Astrocyte (in vitro differentiated cells and primary cell): Measurements from ENCODE around the gene PABPC1L. TPM values are rescaled to one million over a fixed set of nuclear protein-coding genes. Genes with fewer than 3 reads are reported as not detected.

Experiments used
- DNase-seq: peaks from one replicate; pipeline ENCODE4 v3.0.0-alpha.2; 2010; ENCODE audit warnings: low read depth
- FAIRE-seq: peaks from 2 replicates; lab custom pipeline; 2011; peaks lifted over from hg19 to GRCh38; lab: Jason Lieb, UNC
- H2AFZ ChIP-seq: 2 replicates; pipeline ENCODE4 v1.6.0; 2012; ENCODE audit warnings: low read depth, low read length, inconsistent platforms
- H3K27ac ChIP-seq: 2 replicates; pipeline ENCODE4 v1.5.1; 2011; ENCODE audit warnings: low read depth, low read length, inconsistent platforms
- H3K27me3 ChIP-seq: 2 replicates; pipeline ENCODE4 v1.6.0; 2011; ENCODE audit warnings: low read length, inconsistent platforms; ENCODE audit not compliant: insufficient read depth
- H3K36me3 ChIP-seq: 2 replicates; pipeline ENCODE4 v1.5.1; 2011; ENCODE audit warnings: low read length, inconsistent platforms; ENCODE audit not compliant: insufficient read depth
- H3K4me1 ChIP-seq: 2 replicates; pipeline ENCODE4 v1.5.1; 2011; ENCODE audit warnings: low read length, inconsistent platforms; ENCODE audit not compliant: insufficient read depth
- H3K4me2 ChIP-seq: 2 replicates; pipeline ENCODE4 v1.6.0; 2012; ENCODE audit warnings: low read length, inconsistent platforms
- H3K4me3 ChIP-seq: 2 replicates; pipeline ENCODE4 v1.5.1; 2011; ENCODE audit warnings: low read depth, mild to moderate bottlenecking, low read length, inconsistent platforms; ENCODE audit not compliant: insufficient read depth
- H3K79me2 ChIP-seq: 2 replicates; pipeline ENCODE4 v1.6.0; 2012; ENCODE audit warnings: mild to moderate bottlenecking, low read length, inconsistent platforms; ENCODE audit not compliant: insufficient read depth
- H3K9ac ChIP-seq: 2 replicates; pipeline ENCODE4 v1.6.0; 2012; ENCODE audit warnings: mild to moderate bottlenecking, low read length, inconsistent platforms
- H3K9me3 ChIP-seq: 2 replicates; pipeline ENCODE4 v1.5.1; 2012; ENCODE audit warnings: low read depth, mild to moderate bottlenecking, low read length, inconsistent platforms; ENCODE audit not compliant: insufficient read depth
- H4K20me1 ChIP-seq: 2 replicates; pipeline ENCODE4 v1.6.0; 2012; ENCODE audit warnings: low read length, inconsistent platforms; ENCODE audit not compliant: insufficient read depth
- H3K27ac Mint-ChIP-seq: one replicate; pipeline ENCODE4 v1.8.0; 2021; ENCODE audit warnings: mild to moderate bottlenecking, mixed read lengths; ENCODE audit not compliant: unreplicated experiment
- H3K27me3 Mint-ChIP-seq: one replicate; pipeline ENCODE4 v1.8.0; 2021; ENCODE audit warnings: low read depth, mixed read lengths; ENCODE audit not compliant: unreplicated experiment
- H3K36me3 Mint-ChIP-seq: one replicate; pipeline ENCODE4 v1.8.0; 2021; ENCODE audit warnings: low read depth, mixed read lengths; ENCODE audit not compliant: unreplicated experiment
- H3K4me1 Mint-ChIP-seq: one replicate; pipeline ENCODE4 v1.8.0; 2021; ENCODE audit warnings: low read depth, mixed read lengths; ENCODE audit not compliant: unreplicated experiment
- H3K4me3 Mint-ChIP-seq: one replicate; pipeline ENCODE4 v1.8.0; 2021; ENCODE audit warnings: mild to moderate bottlenecking, moderate library complexity, mixed read lengths; ENCODE audit not compliant: unreplicated experiment
- H3K9me3 Mint-ChIP-seq: one replicate; pipeline ENCODE4 v1.8.0; 2021; ENCODE audit warnings: mild to moderate bottlenecking, mixed read lengths; ENCODE audit not compliant: unreplicated experiment
- EZH2 ChIP-seq: IDR thresholded peaks from 2 replicates; pipeline ENCODE4 v1.6.1; 2012; ENCODE audit warnings: mild to moderate bottlenecking, low read length, inconsistent platforms; ENCODE audit not compliant: insufficient read depth
- total RNA-seq: library from RNA; stranded (reverse); gene quantifications from 2 replicates; pipeline ENCODE4 v1.2.1, GENCODE V29; 2021
- TF ChIP-seq, protein P1 (sequence below): IDR thresholded peaks from 2 replicates; pipeline ENCODE4 v1.5.1; 2011; ENCODE audit warnings: low read depth, mild to moderate bottlenecking, inconsistent platforms, low read length, moderate library complexity; ENCODE audit not compliant: insufficient read depth

The PABPC1L gene
- total RNA-seq, 1 donor from 2014 or later, result 48.7 TPM

DNA sequence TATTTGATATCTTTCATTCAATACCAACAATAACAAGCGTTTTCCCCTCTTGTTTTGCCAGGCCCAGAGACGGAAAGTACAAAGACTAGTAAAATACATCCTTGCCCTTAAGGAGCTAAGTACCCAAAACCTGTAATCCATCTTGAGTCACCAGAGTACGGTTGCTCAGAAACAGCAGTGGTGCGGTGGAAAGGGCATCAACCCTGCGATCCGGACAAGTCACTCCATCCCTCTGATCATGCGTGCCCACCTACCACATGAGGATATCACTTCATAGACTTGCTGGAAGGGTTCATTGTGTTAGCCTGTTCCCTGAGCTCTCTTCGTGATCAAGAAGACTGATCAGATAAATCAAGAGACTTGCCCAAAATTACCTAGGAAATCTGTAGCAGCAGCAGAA lies 48.4 kb downstream of the PABPC1L start:
- Histone ChIP-seq H3K36me3 (peaks cover 33% of the 10 kb centered on the region), H3K4me3 (peak overlapping the region; percentile 82), H3K9me3 (no peaks in the 10 kb centered on the region), H3K4me2 (peak overlapping the region; percentile 96), H3K27ac (no peak overlapping the region), H4K20me1 (peaks cover 57% of the 10 kb centered on the region), H2AFZ (no peak overlapping the region), H3K9ac (peak overlapping the region; percentile 88), H3K27me3 (no peaks in the 10 kb centered on the region), H3K79me2 (peaks cover 63% of the 10 kb centered on the region), H3K4me1 (peaks cover 33% of the 10 kb centered on the region)
- Mint-ChIP-seq H3K27ac (no peak overlapping the region), H3K4me3 (peak overlapping the region; percentile 97), H3K9me3 (no peaks in the 10 kb centered on the region), H3K4me1 (peaks cover 26% of the 10 kb centered on the region), H3K27me3 (no peaks in the 10 kb centered on the region), H3K36me3 (peaks cover 27% of the 10 kb centered on the region)
- FAIRE-seq (no peak), DNase-seq (no peak)
- TF ChIP-seq EZH2, result no peak
- TF ChIP-seq, protein P1, sequence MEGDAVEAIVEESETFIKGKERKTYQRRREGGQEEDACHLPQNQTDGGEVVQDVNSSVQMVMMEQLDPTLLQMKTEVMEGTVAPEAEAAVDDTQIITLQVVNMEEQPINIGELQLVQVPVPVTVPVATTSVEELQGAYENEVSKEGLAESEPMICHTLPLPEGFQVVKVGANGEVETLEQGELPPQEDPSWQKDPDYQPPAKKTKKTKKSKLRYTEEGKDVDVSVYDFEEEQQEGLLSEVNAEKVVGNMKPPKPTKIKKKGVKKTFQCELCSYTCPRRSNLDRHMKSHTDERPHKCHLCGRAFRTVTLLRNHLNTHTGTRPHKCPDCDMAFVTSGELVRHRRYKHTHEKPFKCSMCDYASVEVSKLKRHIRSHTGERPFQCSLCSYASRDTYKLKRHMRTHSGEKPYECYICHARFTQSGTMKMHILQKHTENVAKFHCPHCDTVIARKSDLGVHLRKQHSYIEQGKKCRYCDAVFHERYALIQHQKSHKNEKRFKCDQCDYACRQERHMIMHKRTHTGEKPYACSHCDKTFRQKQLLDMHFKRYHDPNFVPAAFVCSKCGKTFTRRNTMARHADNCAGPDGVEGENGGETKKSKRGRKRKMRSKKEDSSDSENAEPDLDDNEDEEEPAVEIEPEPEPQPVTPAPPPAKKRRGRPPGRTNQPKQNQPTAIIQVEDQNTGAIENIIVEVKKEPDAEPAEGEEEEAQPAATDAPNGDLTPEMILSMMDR, result no peak

DNA sequence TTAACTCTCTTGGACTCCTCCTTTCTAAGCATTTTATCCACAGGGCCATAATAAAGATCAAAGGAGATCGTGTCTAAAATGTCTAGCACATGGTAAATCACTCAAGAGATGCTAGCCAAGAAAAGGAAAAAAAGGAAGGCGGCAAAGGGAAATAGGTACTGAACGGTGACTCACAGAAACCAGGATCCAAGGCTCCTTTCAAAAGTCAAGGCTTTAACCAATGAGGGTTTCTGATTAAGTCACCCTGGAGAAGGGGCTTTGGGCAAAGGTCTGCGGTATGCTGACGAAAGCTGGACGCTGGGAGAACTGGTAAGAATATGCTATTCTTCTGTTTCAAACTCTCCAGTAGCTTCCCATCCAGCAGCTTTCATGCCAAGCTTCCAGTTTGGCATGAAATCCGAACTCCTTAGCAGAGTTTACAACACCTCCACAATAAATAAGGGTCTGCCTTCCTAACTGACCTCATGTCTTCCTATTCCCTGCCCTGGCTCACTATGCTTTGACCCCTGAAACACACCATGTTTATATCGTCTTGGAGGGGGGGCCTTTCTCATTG lies 49.3 kb downstream of the PABPC1L start:
- H3K36me3 Mint-ChIP-seq, result peaks cover 20% of the 10 kb centered on the region
- no peak for TF ChIP-seq EZH2
- TF ChIP-seq, protein P1, result no peak
- Histone ChIP-seq H3K36me3 (peaks cover 24% of the 10 kb centered on the region), H3K9ac (peak overlapping the region; percentile 88), H3K27ac (peak overlapping the region; percentile 84), H2AFZ (peak overlapping the region; percentile 77), H3K9me3 (no peaks in the 10 kb centered on the region), H4K20me1 (peaks cover 48% of the 10 kb centered on the region), H3K79me2 (peaks cover 55% of the 10 kb centered on the region), H3K27me3 (no peaks in the 10 kb centered on the region), H3K4me2 (peak overlapping the region; percentile 96), H3K4me1 (peaks cover 33% of the 10 kb centered on the region), H3K4me3 (peak overlapping the region; percentile 82)
- no peaks in the 10 kb centered on the region for H3K27me3 Mint-ChIP-seq
- FAIRE-seq (no peak), DNase-seq (peak; percentile 58)
- peaks cover 26% of the 10 kb centered on the region for H3K4me1 Mint-ChIP-seq
- H3K27ac Mint-ChIP-seq, result peak overlapping the region; percentile 2
- H3K4me3 Mint-ChIP-seq, result peak overlapping the region; percentile 97
- no peaks in the 10 kb centered on the region for H3K9me3 Mint-ChIP-seq

DNA sequence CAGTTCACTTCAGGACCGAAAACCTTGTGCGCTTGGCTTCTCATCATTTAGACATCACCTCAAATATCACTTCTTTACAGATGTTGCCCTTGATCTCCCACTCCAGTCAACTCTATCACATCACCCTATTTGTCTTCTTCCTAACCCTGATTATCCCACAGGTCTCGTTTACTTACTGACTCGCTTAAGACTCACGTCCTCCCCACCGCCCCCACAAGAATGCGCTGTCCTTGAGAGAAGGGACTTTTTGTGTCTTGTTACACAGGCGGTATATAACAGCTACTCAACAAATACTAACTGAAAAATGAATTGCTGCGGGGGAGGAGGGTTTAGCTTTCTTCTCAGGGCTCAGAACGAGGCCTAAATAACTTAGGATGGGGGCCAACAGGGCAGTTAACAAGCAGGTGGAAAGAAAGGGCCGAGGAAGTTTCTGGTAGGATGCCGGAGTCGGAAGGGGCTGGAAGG lies 49.8 kb downstream of the PABPC1L start:
- Mint-ChIP-seq H3K4me1 (peaks cover 26% of the 10 kb centered on the region), H3K27me3 (no peaks in the 10 kb centered on the region), H3K4me3 (peak overlapping the region; percentile 97), H3K9me3 (no peaks in the 10 kb centered on the region), H3K27ac (peak overlapping the region; percentile 26), H3K36me3 (peaks cover 20% of the 10 kb centered on the region)
- Histone ChIP-seq H3K4me1 (peaks cover 33% of the 10 kb centered on the region), H3K36me3 (peaks cover 19% of the 10 kb centered on the region), H3K27me3 (no peaks in the 10 kb centered on the region), H4K20me1 (peaks cover 47% of the 10 kb centered on the region), H3K4me2 (peak overlapping the region; percentile 96), H3K79me2 (peaks cover 50% of the 10 kb centered on the region), H3K9me3 (no peaks in the 10 kb centered on the region), H3K9ac (peak overlapping the region; percentile 88), H3K4me3 (peak overlapping the region; percentile 82), H3K27ac (peak overlapping the region; percentile 84), H2AFZ (peak overlapping the region; percentile 77)
- TF ChIP-seq, protein P1, result no peak
- no peak for TF ChIP-seq EZH2
- FAIRE-seq, result no peak
- DNase-seq, result peak; percentile 67
